ENCODE measurements around the gene SH3RF1.

DNA sequence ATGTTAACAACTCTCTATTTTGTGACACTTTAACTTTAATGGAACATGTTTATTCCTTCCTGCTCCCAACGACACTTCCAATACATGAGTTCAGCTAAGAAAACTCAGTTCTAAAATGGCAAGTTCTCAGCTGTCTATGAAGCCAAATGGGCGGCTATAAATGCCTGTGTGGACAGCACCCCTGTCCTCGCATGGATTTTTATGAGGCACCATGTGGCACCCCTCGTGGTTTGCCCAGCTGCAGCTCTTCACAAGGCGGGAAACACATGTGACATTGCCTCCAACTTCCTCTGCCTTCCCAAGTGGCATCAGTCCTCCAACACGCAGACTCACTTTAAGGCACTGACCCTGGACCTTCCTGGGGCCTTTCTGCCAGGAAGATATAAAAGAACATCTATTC lies 48.0 kb downstream of the SH3RF1 start:
- TF ChIP-seq SMC3 (IDR thresholded peaks at IDR 0.05; ENCODE audit: low read length), result no peak
- no peak for TF ChIP-seq FOXJ3 (CRISPR knock-in tag; IDR thresholded peaks at IDR 0.05; ENCODE audit: borderline replicate concordance)
- TF ChIP-seq POLR2G (IDR thresholded peaks at IDR 0.05; ENCODE audit: low read depth, low read length), result no peak
- TF ChIP-seq, protein P1, sequence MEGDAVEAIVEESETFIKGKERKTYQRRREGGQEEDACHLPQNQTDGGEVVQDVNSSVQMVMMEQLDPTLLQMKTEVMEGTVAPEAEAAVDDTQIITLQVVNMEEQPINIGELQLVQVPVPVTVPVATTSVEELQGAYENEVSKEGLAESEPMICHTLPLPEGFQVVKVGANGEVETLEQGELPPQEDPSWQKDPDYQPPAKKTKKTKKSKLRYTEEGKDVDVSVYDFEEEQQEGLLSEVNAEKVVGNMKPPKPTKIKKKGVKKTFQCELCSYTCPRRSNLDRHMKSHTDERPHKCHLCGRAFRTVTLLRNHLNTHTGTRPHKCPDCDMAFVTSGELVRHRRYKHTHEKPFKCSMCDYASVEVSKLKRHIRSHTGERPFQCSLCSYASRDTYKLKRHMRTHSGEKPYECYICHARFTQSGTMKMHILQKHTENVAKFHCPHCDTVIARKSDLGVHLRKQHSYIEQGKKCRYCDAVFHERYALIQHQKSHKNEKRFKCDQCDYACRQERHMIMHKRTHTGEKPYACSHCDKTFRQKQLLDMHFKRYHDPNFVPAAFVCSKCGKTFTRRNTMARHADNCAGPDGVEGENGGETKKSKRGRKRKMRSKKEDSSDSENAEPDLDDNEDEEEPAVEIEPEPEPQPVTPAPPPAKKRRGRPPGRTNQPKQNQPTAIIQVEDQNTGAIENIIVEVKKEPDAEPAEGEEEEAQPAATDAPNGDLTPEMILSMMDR (CRISPR knock-in tag; IDR thresholded peaks at IDR 0.05), result no peak
- no peak for TF ChIP-seq MYC (CRISPR knock-in tag; IDR thresholded peaks at IDR 0.05; ENCODE audit: borderline replicate concordance)
- TF ChIP-seq, protein P2, sequence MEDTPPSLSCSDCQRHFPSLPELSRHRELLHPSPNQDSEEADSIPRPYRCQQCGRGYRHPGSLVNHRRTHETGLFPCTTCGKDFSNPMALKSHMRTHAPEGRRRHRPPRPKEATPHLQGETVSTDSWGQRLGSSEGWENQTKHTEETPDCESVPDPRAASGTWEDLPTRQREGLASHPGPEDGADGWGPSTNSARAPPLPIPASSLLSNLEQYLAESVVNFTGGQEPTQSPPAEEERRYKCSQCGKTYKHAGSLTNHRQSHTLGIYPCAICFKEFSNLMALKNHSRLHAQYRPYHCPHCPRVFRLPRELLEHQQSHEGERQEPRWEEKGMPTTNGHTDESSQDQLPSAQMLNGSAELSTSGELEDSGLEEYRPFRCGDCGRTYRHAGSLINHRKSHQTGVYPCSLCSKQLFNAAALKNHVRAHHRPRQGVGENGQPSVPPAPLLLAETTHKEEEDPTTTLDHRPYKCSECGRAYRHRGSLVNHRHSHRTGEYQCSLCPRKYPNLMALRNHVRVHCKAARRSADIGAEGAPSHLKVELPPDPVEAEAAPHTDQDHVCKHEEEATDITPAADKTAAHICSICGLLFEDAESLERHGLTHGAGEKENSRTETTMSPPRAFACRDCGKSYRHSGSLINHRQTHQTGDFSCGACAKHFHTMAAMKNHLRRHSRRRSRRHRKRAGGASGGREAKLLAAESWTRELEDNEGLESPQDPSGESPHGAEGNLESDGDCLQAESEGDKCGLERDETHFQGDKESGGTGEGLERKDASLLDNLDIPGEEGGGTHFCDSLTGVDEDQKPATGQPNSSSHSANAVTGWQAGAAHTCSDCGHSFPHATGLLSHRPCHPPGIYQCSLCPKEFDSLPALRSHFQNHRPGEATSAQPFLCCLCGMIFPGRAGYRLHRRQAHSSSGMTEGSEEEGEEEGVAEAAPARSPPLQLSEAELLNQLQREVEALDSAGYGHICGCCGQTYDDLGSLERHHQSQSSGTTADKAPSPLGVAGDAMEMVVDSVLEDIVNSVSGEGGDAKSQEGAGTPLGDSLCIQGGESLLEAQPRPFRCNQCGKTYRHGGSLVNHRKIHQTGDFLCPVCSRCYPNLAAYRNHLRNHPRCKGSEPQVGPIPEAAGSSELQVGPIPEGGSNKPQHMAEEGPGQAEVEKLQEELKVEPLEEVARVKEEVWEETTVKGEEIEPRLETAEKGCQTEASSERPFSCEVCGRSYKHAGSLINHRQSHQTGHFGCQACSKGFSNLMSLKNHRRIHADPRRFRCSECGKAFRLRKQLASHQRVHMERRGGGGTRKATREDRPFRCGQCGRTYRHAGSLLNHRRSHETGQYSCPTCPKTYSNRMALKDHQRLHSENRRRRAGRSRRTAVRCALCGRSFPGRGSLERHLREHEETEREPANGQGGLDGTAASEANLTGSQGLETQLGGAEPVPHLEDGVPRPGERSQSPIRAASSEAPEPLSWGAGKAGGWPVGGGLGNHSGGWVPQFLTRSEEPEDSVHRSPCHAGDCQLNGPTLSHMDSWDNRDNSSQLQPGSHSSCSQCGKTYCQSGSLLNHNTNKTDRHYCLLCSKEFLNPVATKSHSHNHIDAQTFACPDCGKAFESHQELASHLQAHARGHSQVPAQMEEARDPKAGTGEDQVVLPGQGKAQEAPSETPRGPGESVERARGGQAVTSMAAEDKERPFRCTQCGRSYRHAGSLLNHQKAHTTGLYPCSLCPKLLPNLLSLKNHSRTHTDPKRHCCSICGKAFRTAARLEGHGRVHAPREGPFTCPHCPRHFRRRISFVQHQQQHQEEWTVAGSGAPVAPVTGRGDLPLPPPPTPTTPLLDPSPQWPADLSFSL (CRISPR knock-in tag; IDR thresholded peaks at IDR 0.05), result no peak
- no peak for TF ChIP-seq TCF7L2 (IDR thresholded peaks at IDR 0.05; ENCODE audit: low read depth, low read length)
- no peak for TF ChIP-seq WIZ (CRISPR knock-in tag; IDR thresholded peaks at IDR 0.05)

Data from HepG2 (cell line).